Gastrocnemius medialis (tissue), 4 donors: ENCODE results near the gene PTPRM. TPM values are rescaled to one million over a fixed set of nuclear protein-coding genes. Genes with fewer than 3 reads are reported as not detected.

Experiments
- ATAC-seq, 2 donors: fragments of 150-250 bp; one replicate each; pipeline ENCODE4 v1.9.1; 2016
- DNase-seq, 2 donors: peaks; one replicate each; pipeline ENCODE4 v3.0.0-alpha.2; 2019
- H3K27ac ChIP-seq, 4 donors: fragments of 200-600 bp; sonication (generic); 1 replicate in 1 of 4; 2 replicates in 3 of 4; pipeline ENCODE4 v1.5.1; 2016 to 2018; ENCODE audit warnings: mild to moderate bottlenecking in 2 of 4, moderate library complexity in 1 of 4
- H3K27me3 ChIP-seq, 3 donors: fragments of 200-600 bp; sonication (generic) in 2 of 3; 1 replicate in 1 of 3; 2 replicates in 2 of 3; pipeline versions ENCODE4 v1.5.1 to v1.6.0; 2016 to 2019; ENCODE audit warnings: mild to moderate bottlenecking in 1 of 3, moderate library complexity in 1 of 3
- H3K36me3 ChIP-seq, 2 donors: fragments of 200-600 bp; sonication (generic) in 1 of 2; one replicate each; pipeline ENCODE4 v1.5.1; 2017 to 2018
- H3K4me1 ChIP-seq, 2 donors: fragments of 200-600 bp; sonication (generic) in 1 of 2; one replicate each; pipeline ENCODE4 v1.5.1; 2016 to 2017; ENCODE audit warnings: mild to moderate bottlenecking in 2 of 2
- H3K4me3 ChIP-seq, 4 donors: fragments of 200-600 bp; sonication (generic) in 3 of 4; 1 replicate in 1 of 4; 2 replicates in 3 of 4; pipeline ENCODE4 v1.5.1; 2016 to 2019; ENCODE audit warnings: mild to moderate bottlenecking in 2 of 4
- H3K9me3 ChIP-seq, 3 donors: fragments of 200-600 bp; sonication (generic) in 2 of 3; 1 replicate in 1 of 3; 2 replicates in 2 of 3; pipeline ENCODE4 v1.5.1; 2016 to 2019
- CTCF ChIP-seq, 5 experiments: fragments of 450-650 bp in 3 of 5; fragments of 200-600 bp in 2 of 5; sonication (generic) in 2 of 5; IDR thresholded peaks in 4 of 5; conservative IDR thresholded peaks in 1 of 5; 1 replicate in 4 of 5; 2 replicates in 1 of 5; pipeline ENCODE4 v1.5.1; 2016 to 2019; ENCODE audit warnings: antibody characterized with exemption in 5 of 5, mild to moderate bottlenecking in 3 of 5, moderate library complexity in 3 of 5
- POLR2A ChIP-seq, 2 donors: fragments of 450-650 bp; IDR thresholded peaks; one replicate each; pipeline ENCODE4 v1.6.1; 2017; ENCODE audit warnings: antibody characterized with exemption in 2 of 2, mild to moderate bottlenecking in 2 of 2, moderate library complexity in 2 of 2
- in situ Hi-C, 4 donors: fragments of 200-750 bp; cut with MboI; loops; one replicate each; pipeline versions ENCODE4 v1.15.0 to v1.8.0; 2017; ENCODE audit warnings: low sequenced_read_pairs in 4 of 4
- intact Hi-C: fragments of 100-400 bp; cut with DNase I; formaldehyde crosslinking; loops from one replicate; pipeline ENCODE4 v1.15.1; 2023; ENCODE audit warnings: low total_unique reads
- total RNA-seq, 4 donors: library from RNA; depleted of rRNA; stranded (reverse); fragments of >200 nt; gene quantifications; one replicate each; pipeline versions ENCODE4 v1.1.0 to v1.2.3, GENCODE V29; 2016

PTPRM gene
- total RNA-seq, 4 donors from 2014 or later, result 52.6 to 79.3 (median 63.8) TPM

GRCh38 chr18:8403713-8404112 is 836.6 kb downstream of the PTPRM start:
- DNase-seq (no peak), ATAC-seq (no peak)
- Histone ChIP-seq H3K9me3 (no peaks in the 10 kb centered on the region), H3K27me3 (no peaks in the 10 kb centered on the region), H3K36me3 (peaks cover 0 to 27% of the 10 kb centered on the region in 2 donors), H3K4me3 (no peak overlapping the region), H3K4me1 (no peaks in the 10 kb centered on the region), H3K27ac (no peak overlapping the region)
- intact Hi-C loops (no loop called here), in situ Hi-C loops (no loop called here)
- no peak for TF ChIP-seq POLR2A (IDR thresholded peaks at IDR 0.05)
- no peak for TF ChIP-seq CTCF (IDR thresholded peaks at IDR 0.05 in 4 of 5, conservative IDR thresholded peaks at IDR 0.05 in 1 of 5)

GRCh38 chr18:8406186-8406867 is 839.2 kb downstream of the PTPRM start:
- in situ Hi-C loops, result no loop called here
- ATAC-seq (no peak), DNase-seq (no peak)
- Histone ChIP-seq H3K4me3 (no peak overlapping the region), H3K9me3 (no peaks in the 10 kb centered on the region), H3K27ac (no peak overlapping the region), H3K27me3 (no peaks in the 10 kb centered on the region), H3K36me3 (peaks cover 0 to 21% of the 10 kb centered on the region in 2 donors), H3K4me1 (no peaks in the 10 kb centered on the region)
- TF ChIP-seq CTCF (IDR thresholded peaks at IDR 0.05 in 4 of 5, conservative IDR thresholded peaks at IDR 0.05 in 1 of 5) (no peak), POLR2A (IDR thresholded peaks at IDR 0.05) (no peak)
- intact Hi-C loops, result no loop called here

GRCh38 chr18:8406868-8407250 is 839.7 kb downstream of the PTPRM start:
- in situ Hi-C loops, result no loop called here
- Histone ChIP-seq H3K9me3 (no peaks in the 10 kb centered on the region), H3K4me3 (no peak overlapping the region), H3K27ac (no peak overlapping the region), H3K36me3 (peaks cover 0 to 21% of the 10 kb centered on the region in 2 donors), H3K4me1 (no peaks in the 10 kb centered on the region), H3K27me3 (no peaks in the 10 kb centered on the region)
- intact Hi-C loops, result no loop called here
- no peak for TF ChIP-seq CTCF (IDR thresholded peaks at IDR 0.05 in 4 of 5, conservative IDR thresholded peaks at IDR 0.05 in 1 of 5)
- TF ChIP-seq POLR2A (IDR thresholded peaks at IDR 0.05), result no peak
- no peak for ATAC-seq
- DNase-seq, result no peak

GRCh38 chr18:8409151-8409550 is 842.0 kb downstream of the PTPRM start:
- DNase-seq (no peak), ATAC-seq (no peak)
- no peak for TF ChIP-seq CTCF (IDR thresholded peaks at IDR 0.05 in 4 of 5, conservative IDR thresholded peaks at IDR 0.05 in 1 of 5)
- no peaks in the 10 kb centered on the region for H3K27me3 ChIP-seq
- no peaks in the 10 kb centered on the region for H3K4me1 ChIP-seq
- H3K36me3 ChIP-seq, result peaks cover 0 to 21% of the 10 kb centered on the region in 2 donors
- H3K9me3 ChIP-seq, result no peaks in the 10 kb centered on the region
- in situ Hi-C loops, result no loop called here
- no peak overlapping the region for H3K4me3 ChIP-seq
- no peak overlapping the region for H3K27ac ChIP-seq
- intact Hi-C loops, result no loop called here

- no peaks in the 10 kb centered on the region for H3K4me1 ChIP-seq
- in situ Hi-C loops, result no loop called here
- H3K27ac ChIP-seq, result no peak overlapping the region
- intact Hi-C loops, result no loop called here
- H3K4me3 ChIP-seq, result no peak overlapping the region
- H3K36me3 ChIP-seq, result peaks cover 0 to 15% of the 10 kb centered on the region in 2 donors
- H3K27me3 ChIP-seq, result no peaks in the 10 kb centered on the region
- ATAC-seq, result no peak
- DNase-seq, result no peak
- H3K9me3 ChIP-seq, result no peaks in the 10 kb centered on the region
- TF ChIP-seq CTCF (IDR thresholded peaks at IDR 0.05 in 4 of 5, conservative IDR thresholded peaks at IDR 0.05 in 1 of 5), result no peak
- TF ChIP-seq POLR2A (IDR thresholded peaks at IDR 0.05), result no peak
Measured at GRCh38 chr18:8411492-8411891, 844.4 kb downstream of the PTPRM start.
